Nucleus accumbens (tissue), 56 donors: Measurements from ENCODE around the gene ITPRIPL1.

Experiments used
- DNase-seq, 56 donors: peaks; one replicate each; lab custom pipeline; 2025; lab: John Stamatoyannopoulos, UW

The ITPRIPL1 gene

GRCh38 chr2:96320728-96321622, 4.1 kb upstream of the ITPRIPL1 start:
- DNase-seq, result peak in 1 of 56 donors; percentile 20

DNA sequence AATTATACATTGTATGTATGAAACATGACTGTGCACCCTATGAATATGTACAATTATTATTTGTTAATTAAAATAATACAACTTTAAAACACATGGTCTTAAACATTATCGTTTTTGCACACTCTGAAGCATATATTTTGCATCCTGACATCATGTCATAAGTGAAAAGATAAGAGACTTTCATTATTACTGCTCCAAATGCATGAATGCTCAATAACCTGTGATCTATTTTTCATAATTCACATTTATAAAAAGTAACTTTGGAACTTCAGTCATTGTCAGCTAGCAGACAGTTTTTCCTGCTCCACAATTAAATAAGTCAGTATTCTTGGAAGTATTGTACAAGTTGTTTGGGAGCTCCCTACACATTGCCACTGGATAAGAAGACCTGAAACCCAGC, 1.3 kb upstream of the ITPRIPL1 start:
- DNase-seq, result no peak

GRCh38 chr2:96324721-96325040, 436 bp upstream of the ITPRIPL1 start:
- DNase-seq, result no peak

- DNase-seq, result no peak
Observed at GRCh38 chr2:96325884-96326255, 753 bp downstream of the ITPRIPL1 start.

DNA sequence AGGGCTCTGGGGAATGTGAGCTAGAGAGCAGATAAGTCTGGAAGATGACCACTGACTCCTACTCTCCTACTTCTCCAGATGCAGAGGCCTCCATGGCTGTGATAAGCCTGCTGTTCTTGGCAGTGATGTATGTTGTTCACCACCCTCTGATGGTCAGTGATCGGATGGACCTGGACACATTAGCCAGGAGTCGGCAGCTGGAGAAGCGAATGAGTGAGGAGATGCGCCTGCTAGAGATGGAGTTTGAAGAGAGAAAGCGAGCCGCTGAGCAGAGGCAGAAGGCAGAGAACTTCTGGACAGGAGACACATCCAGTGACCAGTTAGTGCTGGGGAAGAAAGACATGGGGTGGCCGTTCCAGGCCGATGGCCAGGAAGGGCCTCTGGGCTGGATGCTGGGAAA, 1.4 kb downstream of the ITPRIPL1 start:
- no peak for DNase-seq

DNA sequence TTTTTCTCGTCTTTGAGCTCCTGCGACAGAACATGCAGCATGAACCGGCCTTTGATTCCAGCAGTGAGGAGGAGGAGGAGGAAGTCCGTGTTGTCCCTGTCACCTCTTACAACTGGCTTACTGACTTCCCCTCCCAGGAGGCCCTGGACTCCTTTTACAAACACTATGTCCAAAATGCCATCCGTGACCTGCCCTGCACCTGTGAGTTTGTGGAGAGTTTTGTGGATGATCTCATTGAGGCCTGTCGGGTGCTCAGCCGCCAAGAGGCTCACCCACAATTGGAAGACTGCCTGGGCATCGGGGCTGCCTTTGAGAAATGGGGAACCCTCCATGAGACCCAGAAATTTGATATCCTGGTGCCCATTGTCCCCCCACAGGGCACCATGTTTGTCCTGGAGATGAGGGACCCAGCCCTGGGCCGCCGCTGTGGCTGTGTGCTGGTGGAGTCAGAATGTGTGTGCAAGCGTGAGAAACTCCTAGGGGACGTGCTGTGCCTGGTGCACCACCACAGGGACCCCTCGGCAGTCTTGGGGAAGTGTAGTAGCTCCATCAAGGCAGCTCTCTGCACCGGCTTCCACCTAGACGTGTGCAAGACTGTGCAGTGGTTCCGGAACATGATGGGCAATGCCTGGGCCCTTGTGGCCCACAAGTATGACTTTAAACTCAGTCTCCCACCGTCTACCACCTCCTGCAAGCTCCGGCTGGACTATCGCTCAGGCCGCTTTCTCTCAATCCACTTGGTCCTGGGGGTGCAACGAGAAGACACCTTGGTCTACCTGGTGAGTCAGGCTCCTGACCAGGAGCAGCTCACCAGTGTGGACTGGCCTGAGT, 2.1 kb downstream of the ITPRIPL1 start:
- no peak for DNase-seq

DNA sequence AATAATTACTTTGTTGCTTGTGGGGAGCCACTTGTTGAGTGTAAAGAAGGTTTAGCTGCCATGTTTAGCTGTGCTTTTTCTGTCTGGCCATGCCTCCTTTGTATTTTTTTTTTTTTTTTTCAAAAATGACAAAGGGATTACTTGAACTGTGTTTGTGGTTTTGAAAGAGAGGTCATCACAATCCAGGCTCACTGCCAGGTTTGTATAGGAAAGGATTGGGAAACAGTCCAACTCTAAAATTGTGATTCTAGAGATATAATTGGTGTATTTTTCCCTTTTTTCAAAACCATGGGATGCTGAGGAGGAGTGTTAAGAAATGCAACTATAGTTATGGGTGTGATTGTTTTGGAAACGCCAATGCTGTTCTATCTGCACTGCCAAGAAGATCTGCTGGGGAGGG, 4.3 kb downstream of the ITPRIPL1 start:
- no peak for DNase-seq

GRCh38 chr2:96329874-96330273, 4.8 kb downstream of the ITPRIPL1 start:
- DNase-seq, result no peak

DNA sequence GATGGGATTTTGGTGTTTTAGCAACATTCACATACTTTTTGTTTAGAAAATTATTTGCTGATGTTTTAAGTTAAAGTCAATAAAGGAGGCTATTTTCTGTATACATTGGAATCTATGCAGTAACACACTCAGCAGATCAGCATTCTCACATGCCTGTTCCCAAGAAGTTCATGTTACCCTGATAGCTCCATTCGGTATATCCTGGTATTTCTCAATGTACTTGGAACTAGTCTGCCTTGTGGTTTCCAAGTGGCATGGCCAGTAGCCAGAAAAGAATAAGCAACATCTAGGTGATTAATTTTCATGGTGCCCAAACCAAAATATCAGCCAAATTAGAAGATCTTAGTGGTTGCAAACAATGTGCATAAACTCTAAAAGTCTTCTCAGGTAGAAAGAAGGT, 5.3 kb downstream of the ITPRIPL1 start:
- DNase-seq, result no peak

DNA sequence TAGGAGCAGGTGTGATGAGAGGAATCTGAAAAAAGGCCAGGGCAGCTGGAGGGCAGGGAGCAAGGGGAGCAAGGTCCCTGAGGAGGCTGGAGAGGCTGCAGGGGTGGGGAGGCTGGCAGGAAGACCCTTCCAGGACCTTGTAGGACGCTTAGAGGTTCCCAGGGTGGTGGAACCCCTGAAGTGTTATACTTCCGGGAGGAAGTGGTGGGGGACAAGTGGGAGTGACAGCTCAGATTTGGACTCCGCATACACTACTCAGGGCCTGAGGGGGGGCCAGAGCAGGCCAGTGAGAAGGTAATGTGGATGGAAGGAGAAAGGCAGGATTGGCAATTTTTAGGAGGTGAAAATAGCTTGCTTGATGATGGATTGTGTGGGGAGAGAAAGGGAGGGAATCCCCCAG, 8.6 kb downstream of the ITPRIPL1 start:
- no peak for DNase-seq

- no peak for DNase-seq
Observed at GRCh38 chr2:96336104-96336775, 11.1 kb downstream of the ITPRIPL1 start.

DNA sequence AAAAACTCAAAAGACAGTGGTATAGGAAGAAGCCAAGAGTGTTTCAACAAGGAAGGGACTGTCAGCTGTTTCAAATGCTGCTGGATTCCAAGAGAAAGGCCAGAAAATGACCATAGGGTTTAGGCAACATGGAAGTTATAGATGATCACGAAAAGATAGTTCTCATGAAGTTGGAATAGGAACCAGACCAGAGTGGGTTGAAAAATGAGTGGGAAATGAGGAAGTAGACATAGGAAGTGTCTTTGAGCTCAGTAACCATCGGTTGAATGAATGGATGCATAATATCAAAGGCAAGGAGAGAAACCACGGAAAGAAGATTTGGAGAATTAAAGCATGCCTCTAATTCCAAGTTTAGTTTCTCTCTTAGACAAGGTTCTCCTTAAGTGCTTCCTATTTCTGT, 11.8 kb downstream of the ITPRIPL1 start:
- DNase-seq, result no peak

DNA sequence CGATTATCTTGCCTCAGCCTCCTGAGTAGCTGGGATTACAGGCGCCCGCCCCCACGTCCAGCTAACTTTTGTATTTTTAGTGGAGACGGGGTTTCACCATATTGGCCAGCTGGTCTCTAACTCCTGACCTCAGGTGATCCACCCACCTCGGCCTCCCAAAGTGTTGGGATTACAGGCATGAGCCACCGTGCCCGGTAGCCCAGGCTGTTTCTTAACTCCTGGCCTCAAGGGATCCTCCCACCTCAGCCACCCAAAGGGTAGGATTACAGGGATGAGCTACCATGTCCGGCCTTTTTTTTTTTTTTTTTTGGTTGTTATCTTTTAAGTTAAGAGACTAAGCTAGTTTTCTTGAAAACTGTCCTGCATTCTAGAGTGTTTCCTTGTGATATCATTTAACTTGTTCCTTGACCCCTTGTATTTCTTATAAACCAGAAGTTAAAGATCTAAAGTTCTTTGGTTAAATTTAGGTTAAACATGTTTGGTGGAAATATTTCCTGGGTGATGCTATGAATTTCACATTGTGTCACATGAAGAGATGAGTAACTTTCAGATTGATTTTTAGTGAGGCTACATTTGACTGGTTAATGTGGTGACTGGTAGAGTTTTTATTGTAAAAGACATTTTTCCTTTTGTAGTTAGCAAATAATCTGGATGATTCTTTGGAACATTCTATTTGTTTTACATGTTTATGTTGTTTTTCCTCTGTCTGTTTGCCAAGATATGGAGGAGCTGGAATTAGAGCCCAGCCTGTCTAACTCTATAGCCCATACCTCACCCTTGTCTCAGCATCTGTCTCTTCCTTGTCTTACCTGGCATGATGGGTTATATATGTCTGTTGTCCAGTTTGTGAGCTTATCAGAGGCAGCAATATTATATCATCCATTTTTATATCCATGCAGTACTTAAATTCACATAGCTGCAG, 15.6 kb downstream of the ITPRIPL1 start:
- DNase-seq, result no peak

GRCh38 chr2:96341641-96342040, 16.5 kb downstream of the ITPRIPL1 start:
- DNase-seq, result no peak

DNA sequence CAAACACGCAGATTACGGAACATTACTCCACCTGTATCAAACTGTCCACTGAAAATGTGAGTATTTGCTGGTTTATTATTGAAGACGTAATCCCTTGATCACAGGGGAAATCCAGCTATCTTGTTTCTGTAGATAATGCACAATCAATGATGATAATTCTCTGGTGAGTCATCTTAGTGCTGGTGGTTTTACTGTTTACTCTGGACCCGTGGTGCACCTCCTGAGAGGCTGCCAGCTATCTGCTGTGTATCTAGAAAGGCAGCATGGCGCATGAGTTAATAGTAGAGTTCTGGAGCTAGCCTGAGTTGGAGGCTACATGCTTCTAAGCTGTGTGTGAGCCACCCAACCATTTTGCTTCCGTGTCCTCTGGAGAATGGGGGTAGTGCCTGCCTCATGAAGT, 17.0 kb downstream of the ITPRIPL1 start:
- DNase-seq, result no peak

- no peak for DNase-seq
Observed at GRCh38 chr2:96344011-96344410, 18.9 kb downstream of the ITPRIPL1 start.

GRCh38 chr2:96345438-96345837, 20.3 kb downstream of the ITPRIPL1 start:
- no peak for DNase-seq

DNA sequence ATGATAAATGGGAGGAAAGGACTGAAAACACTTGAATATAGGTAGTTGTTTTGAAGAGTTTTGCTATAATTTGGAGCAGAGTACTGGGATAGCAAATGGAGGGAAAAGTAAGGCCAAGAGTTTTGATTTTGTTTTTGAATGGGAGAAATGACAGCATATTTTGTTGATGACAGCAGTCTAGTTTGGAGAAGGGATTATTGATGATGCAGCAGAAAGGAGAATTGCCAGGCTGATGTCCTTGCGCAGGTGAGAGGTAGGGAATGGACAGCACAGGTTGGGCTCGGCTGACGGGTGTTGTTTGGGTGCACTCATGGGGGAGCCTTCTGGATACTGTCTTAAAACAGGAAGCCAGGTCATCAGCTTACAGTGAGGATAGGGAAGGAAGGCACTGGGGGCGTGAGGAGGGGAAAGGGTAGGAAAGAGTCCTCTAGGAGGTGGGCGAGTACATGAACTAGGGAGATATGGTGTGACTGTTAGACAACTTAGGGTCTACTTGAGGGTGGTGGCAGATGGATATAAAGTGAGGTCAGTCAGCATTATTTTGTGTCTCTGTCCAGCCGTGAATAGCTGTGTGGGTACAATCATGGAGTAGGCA, 20.8 kb downstream of the ITPRIPL1 start:
- DNase-seq, result no peak

GRCh38 chr2:96347395-96347794, 22.3 kb downstream of the ITPRIPL1 start:
- no peak for DNase-seq

- peak in 14 of 56 donors; percentile 6 to 77 (median 32) for DNase-seq
Observed at GRCh38 chr2:96353032-96353561, 28.0 kb downstream of the ITPRIPL1 start.
